Germinal center (tissue), 1 donor: ENCODE results near the gene PPM1M.
"Not testable (repeated sequence)": the region's sequence is repeated elsewhere in the genome, so short reads cannot be mapped to it uniquely, and the experiment has no call there.

Experiments
- DNase-seq: peaks from one replicate; pipeline ENCODE4 v3.0.0; 2012; ENCODE audit warnings: mixed read lengths, low spot score

PPM1M gene

GRCh38 chr3:52277972-52278509 is 32.5 kb downstream of the PPM1M start:
- peak; percentile 67 for DNase-seq

DNA sequence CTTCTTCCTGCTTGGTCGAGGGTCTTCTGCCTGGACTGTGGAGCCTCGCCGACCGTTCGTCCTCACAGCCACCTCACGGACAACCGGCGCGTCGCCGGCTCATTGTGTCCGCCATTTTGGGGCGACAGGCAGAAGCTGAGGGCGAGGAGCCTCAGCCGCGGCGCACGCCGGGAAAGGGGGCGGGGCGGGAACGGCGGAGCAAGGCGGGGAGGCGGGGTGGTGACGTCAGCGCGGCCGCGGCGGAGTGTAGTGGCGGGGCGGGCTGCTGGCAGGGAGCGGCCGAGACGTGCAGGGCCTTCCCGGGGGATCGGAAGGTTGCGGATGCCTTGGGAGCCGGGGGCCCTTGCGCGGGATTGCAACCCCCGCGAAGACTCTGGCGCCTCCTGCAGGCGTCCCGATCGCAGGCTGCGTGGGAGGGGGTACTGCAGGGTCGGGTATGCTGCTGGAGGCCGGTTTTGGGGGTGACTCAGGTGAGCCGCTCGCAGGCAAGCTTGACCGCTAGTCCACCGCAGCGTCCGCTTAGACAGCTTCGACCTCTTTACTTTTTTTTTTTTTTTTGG is 33.0 kb downstream of the PPM1M start, which contains the start of gene WDR82:
Gene WDR82 (minus strand): TSS at position 140 of the 560 bp plus-strand sequence. CDS start 288 bp downstream, outside the sequence.
- DNase-seq = peak; percentile 95

DNA sequence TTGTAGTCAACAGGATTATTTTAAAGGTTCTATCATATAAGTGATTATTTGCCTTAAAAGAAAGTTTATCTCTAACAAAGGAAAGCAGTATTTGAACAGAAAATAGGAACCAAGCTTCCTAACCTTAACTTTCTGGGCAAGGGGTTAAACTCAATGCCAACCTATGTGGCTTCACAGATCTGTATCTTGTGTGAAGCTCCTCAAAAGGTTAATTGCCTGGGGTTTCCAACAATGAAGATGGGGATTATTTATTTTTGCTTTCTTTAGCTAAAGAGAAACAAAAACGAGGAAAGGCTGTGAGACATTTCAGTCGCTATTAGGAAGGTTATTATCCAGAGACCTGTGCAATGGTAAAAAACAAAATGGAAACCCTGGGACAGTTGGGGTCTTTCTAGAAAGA is 34.0 kb downstream of the PPM1M start:
- DNase-seq = no peak

GRCh38 chr3:52280050-52280461 is 34.5 kb downstream of the PPM1M start:
- no peak for DNase-seq

GRCh38 chr3:52281981-52282801 is 36.6 kb downstream of the PPM1M start:
- no peak for DNase-seq

- no peak for DNase-seq
Measured at GRCh38 chr3:52283306-52283705, 37.7 kb downstream of the PPM1M start.

DNA sequence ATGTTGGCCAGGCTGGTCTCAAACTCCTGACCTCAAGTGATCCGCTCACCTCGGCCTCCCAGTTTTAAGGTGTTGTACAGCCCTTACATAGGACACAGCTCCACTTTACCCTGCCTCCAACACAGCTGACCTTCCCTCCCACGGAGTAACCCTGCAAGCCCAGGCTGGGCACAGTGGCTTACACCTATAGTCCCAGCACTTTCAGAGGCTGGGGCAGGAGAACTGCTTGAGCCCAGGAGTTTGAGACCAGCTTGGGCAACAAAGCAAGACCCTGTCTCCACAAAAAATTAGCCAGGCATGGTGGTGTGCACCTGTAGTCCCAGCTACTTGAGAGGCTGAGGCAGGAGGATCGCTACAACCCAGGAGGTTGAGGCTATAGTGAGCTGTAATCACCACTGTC is 38.5 kb downstream of the PPM1M start:
- not testable (repeated sequence) for DNase-seq

- no peak for DNase-seq
Measured at GRCh38 chr3:52286777-52287110, 41.2 kb downstream of the PPM1M start.

DNA sequence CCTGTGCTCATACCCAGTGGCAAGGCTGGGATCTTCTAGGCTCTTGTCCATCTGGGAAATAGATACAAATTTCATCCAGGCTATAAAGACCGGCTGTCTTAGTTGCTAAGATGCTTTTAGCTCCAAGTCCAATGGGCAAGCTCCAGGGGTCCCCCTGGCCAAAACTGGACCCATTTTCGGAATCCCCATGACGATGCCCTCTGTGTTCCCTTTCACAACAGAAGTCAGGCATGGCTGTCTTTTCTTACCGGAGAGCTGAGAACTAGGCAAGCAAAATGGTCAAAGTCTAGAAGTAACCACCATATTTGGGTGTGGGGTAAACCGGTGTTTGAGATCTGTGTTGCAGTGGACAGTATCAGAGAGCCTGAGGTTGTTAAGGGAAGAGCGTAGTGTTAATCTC is 43.1 kb downstream of the PPM1M start:
- no peak for DNase-seq

GRCh38 chr3:52289338-52289746 is 43.8 kb downstream of the PPM1M start:
- DNase-seq = no peak

GRCh38 chr3:52289747-52290595 is 44.4 kb downstream of the PPM1M start:
- no peak for DNase-seq

GRCh38 chr3:52290596-52291507 is 45.3 kb downstream of the PPM1M start:
- no peak for DNase-seq

- DNase-seq = peak; percentile 54
Measured at GRCh38 chr3:52291508-52292181, 46.1 kb downstream of the PPM1M start.

GRCh38 chr3:52292247-52293065 is 46.9 kb downstream of the PPM1M start:
- no peak for DNase-seq

DNA sequence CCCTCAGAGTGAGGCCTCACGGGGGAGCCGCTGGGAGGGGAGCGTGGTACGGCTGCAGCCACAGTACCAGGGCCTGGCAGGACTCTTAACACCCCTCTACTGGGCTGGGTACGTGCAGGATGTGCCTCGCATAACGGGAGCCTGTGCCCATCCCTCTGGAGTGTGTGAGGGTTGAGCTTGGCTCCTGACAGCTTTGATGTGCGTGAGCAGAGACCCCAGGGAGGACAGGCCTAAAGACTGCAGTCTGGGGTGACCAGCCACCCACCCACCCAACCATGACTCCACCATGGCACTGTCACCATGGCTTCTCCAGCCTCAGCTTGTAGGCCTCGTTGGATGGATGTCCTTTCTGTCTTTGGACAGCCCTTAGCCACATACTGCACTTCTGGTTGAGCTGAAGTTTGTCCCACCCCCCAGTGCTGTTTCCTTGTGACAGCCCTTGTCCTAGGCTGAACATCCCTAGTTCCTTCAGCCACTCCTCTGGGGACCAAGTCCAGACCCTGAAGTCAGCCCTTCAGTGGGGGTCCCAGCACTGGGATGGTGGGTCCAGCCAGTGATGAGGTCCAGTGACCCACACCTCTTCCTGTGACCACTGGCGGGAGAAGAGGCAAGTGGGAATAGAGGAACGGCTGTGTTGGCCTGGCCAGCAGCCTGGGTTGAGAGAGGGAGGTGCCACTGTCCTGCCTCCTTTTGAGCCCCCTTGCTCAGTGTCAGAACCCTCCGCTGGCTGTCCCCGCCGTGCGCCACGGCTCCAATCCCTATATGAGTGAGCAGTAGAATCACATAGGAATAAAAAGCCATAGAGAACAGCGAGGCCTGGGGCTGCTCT is 48.1 kb downstream of the PPM1M start:
- no peak for DNase-seq

DNA sequence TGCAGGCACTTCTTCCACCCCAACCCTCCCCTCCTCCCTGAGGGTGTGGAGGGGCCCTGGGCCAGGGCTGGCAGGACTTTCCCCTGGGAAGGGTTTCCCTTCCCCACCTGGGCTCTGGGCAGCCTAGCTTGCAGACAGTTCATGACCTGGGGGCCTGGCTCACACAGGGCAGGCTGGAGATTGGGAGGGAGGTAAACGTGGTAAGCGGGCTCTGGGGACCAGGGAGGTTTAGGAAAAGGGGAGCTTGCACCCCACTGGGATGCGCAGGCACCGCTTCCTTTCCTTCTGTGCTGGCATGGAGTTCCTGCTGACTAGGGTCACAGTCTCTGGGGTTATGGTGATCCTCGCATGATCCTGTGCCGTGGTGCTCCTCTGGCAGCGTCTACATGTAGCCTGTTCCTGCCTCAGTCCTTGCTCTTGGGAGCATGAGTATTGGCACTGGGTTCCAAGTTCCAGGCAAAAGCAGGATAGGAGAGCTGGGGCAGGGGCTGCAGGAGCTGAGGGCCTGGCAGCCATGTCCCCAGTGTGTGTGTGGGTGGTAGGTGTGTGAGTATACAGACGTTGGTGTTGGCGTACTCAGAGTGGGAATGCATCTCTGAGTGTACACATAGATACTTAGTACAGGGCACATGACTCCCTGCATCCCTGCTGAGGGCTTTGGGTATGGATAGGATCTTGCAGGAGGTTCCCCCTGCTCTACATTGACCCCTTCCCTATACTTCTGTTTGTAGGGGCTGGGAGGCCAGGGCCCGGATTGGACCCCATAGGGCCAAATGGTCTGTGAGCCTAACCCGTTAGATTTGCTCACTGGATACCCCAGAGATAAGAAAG is 49.0 kb downstream of the PPM1M start:
- no peak for DNase-seq

DNA sequence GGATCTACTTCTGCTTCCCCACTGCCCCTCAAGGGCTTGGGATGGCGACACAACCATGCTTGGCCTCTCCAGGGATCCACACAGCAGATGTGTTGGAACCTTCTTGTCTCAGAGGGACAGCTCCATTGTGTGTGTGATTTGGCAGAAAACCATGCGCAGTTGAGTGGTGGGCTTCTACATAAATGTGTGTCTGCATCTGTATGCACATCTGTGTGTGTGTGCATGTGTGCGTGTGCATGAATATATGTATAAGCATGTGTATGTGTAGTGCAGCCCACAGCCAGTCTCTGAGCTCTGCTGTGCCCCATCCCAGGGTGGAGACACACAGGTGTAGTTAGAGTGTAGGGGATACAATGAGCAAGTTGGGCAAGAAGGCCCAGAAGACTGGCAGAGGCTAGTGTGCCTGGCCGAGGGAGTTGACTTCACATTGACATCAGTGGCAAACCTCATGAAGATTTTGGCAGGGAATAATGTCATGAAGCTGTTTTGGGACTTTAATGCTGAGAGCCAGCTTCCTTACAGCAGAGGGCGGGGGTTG is 50.2 kb downstream of the PPM1M start:
- no peak for DNase-seq
